Fibroblast of the aortic adventitia (primary cell): ENCODE data around the gene ZC3HAV1. TPM values are rescaled to one million over a fixed set of nuclear protein-coding genes. Genes with fewer than 3 reads are reported as not detected.

ENCODE experiments used
- DNase-seq: peaks from one replicate; pipeline ENCODE4 v3.0.0-alpha.2; 2010; ENCODE audit warnings: low read depth
- H3K4me3 ChIP-seq: 2 replicates; pipeline ENCODE4 v1.5.1; 2011; ENCODE audit warnings: low read depth, mild to moderate bottlenecking, control low read depth, low read length, moderate library complexity
- CTCF ChIP-seq: IDR thresholded peaks from 2 replicates; pipeline ENCODE4 v1.5.1; 2011; ENCODE audit warnings: mild to moderate bottlenecking, low read length, control low read depth, inconsistent platforms; ENCODE audit not compliant: insufficient read depth
- total RNA-seq: library from RNA; depleted of rRNA; stranded (reverse); fragments of >200 nt; gene quantifications from 2 replicates; pipeline ENCODE4 v1.2.3, GENCODE V29; 2012; ENCODE audit warnings: low replicate concordance

Gene ZC3HAV1
- total RNA-seq, 1 donor, result 55.4 TPM

- no peak overlapping the region for H3K4me3 ChIP-seq
- TF ChIP-seq CTCF, result no peak
- no peak for DNase-seq
Observed at GRCh38 chr7:139089118-139089517, 20.4 kb downstream of the ZC3HAV1 start.

- no peak for DNase-seq
- TF ChIP-seq CTCF, result no peak
- H3K4me3 ChIP-seq, result no peak overlapping the region
Observed at GRCh38 chr7:139088268-139088667, 21.3 kb downstream of the ZC3HAV1 start.

- no peak for TF ChIP-seq CTCF
- DNase-seq, result no peak
- H3K4me3 ChIP-seq, result no peak overlapping the region
Observed at GRCh38 chr7:139087212-139087611, 22.3 kb downstream of the ZC3HAV1 start.

- no peak for TF ChIP-seq CTCF
- H3K4me3 ChIP-seq, result no peak overlapping the region
- DNase-seq, result no peak
Observed at GRCh38 chr7:139086454-139086853, 23.1 kb downstream of the ZC3HAV1 start.

- H3K4me3 ChIP-seq, result no peak overlapping the region
- DNase-seq, result no peak
- TF ChIP-seq CTCF, result no peak
Observed at GRCh38 chr7:139084709-139085108, 24.8 kb downstream of the ZC3HAV1 start.

- no peak for TF ChIP-seq CTCF
- no peak overlapping the region for H3K4me3 ChIP-seq
- DNase-seq, result no peak
Observed at GRCh38 chr7:139081584-139081983, 27.9 kb downstream of the ZC3HAV1 start.

GRCh38 chr7:139080905-139081304 lies 28.6 kb downstream of the ZC3HAV1 start:
- no peak for TF ChIP-seq CTCF
- DNase-seq, result no peak

More at GRCh38 chr7:139080905-139081304, 28.6 kb downstream of the ZC3HAV1 start:
- no peak overlapping the region for H3K4me3 ChIP-seq
